ENCODE data around the gene WTAP. TPM values are rescaled to one million over a fixed set of nuclear protein-coding genes. Genes with fewer than 3 reads are reported as not detected.

WTAP gene
- total and polyA plus RNA-seq, 2 of the 8 experiments (the other 6 are each of a cell fraction or from before 2014, with no cell fraction given), result 32.6 to 120 TPM

DNA sequence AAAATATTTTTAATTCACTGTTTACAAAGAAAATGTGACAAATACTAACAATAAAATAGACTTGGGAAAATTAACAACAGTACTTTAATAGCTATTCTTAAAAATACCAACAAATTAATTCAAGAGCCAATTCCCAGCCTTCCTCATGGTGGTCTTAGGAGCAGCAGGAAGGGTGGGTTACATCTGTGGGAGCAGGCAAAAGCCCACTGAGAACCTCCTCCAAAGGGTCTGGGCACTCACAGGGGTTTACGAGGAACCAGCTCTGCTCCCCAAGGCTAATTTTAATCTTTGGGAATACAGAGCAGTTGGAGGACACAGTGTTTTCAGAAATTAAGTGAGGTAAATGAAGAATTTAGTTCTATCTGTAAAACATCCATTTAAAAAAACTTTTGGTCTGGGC lies 44.5 kb upstream of the WTAP start:
- H3K4ac ChIP-seq (replicated peaks; ENCODE audit: insufficient read length, low read depth, low read length), result no peak overlapping the region
- no peak overlapping the region for H2BK120ac ChIP-seq (replicated peaks; ENCODE audit: low read depth, low read length)
- DNase-seq (ENCODE audit: low read depth in 1 of 2, low spot score in 2 of 2) (no peak), FAIRE-seq (no peak)
- peaks cover 0 to 52% (median 14%) of the 10 kb centered on the region in 4 experiments; a peak in 5 of 8 replicates for H3K36me3 ChIP-seq (ENCODE audit: control insufficient read depth in 2 of 4, insufficient read depth in 4 of 4, low read length in 3 of 4)
- H3K27ac ChIP-seq (ENCODE audit: low read depth, low read length), result no peak overlapping the region
- ChIA-PET CTCF (ENCODE audit: partially characterized antibody) (interaction anchor here (1.6 to 1.7 kb wide), 2 partner anchors 28 to 508 kb away, joined by 4 to 7 read pairs; no protein-coding TSS in a partner anchor), POLR2A (ENCODE audit: partially characterized antibody) (interaction anchor here (0.7 to 3.6 kb wide), 2 partner anchors 10 to 107 kb away, joined by 4 to 22 read pairs; partner anchors contain the start of genes MRPL18 and SOD2)
- no peak overlapping the region for H2AK5ac ChIP-seq (ENCODE audit: low read depth, low read length)
- H3K4me3 ChIP-seq (ENCODE audit: extremely low read depth in 1 of 4, insufficient read depth in 2 of 4, low read depth in 3 of 4, low read length in 4 of 4), result no peak overlapping the region
- H2AFZ ChIP-seq (ENCODE audit: low read length), result no peak overlapping the region
- H2BK12ac ChIP-seq (ENCODE audit: low read depth, low read length), result no peak overlapping the region
- no peak overlapping the region for H2BK5ac ChIP-seq (ENCODE audit: low read depth, low read length)
- WGBS, 2 experiments (ENCODE audit: extremely low coverage in 1 of 2, insufficient coverage in 1 of 2, insufficient read length in 1 of 2, insufficient replicate concordance in 2 of 2, low coverage in 1 of 2, low lambda C conversion rate in 2 of 2, missing lambda C conversion rate in 1 of 2), result 100% methylated on average over 1 of the region's 1 CpG; no CpG with 5 or more reads in 1 of the 2 experiments
- H3K18ac ChIP-seq (ENCODE audit: extremely low read depth, low read length), result no peak overlapping the region
- H4K8ac ChIP-seq (ENCODE audit: extremely low read depth, insufficient read depth, low read length), result no peak overlapping the region
- H3K79me1 ChIP-seq (ENCODE audit: low read depth, low read length), result no peaks in the 10 kb centered on the region
- no peak overlapping the region for H2BK15ac ChIP-seq (ENCODE audit: low read length)
- no peak overlapping the region for H4K5ac ChIP-seq (ENCODE audit: insufficient read length, low read depth, low read length)
- no peak overlapping the region for H3K23ac ChIP-seq (ENCODE audit: insufficient read length)
- no peaks in the 10 kb centered on the region for H3K4me1 ChIP-seq (replicated peaks in 1 of 4; ENCODE audit: control insufficient read depth in 3 of 4, insufficient read depth in 4 of 4, low read length in 3 of 4)
- H3K79me2 ChIP-seq (ENCODE audit: control insufficient read depth in 1 of 2, insufficient read depth in 2 of 2, low read length in 2 of 2), result no peaks in the 10 kb centered on the region
- TF ChIP-seq TBP (IDR thresholded peaks at IDR 0.05; ENCODE audit: low read depth, low read length), result no peak
- TF ChIP-seq MAFK (IDR thresholded peaks at IDR 0.05; ENCODE audit: low read depth, low read length), result no peak
- TF ChIP-seq HDAC2 (IDR thresholded peaks at IDR 0.05; ENCODE audit: borderline replicate concordance in 1 of 2, low read depth in 2 of 2, low read length in 2 of 2), result no peak
- no peak for TF ChIP-seq CHD2 (IDR thresholded peaks at IDR 0.05; ENCODE audit: low read length)
- no peak for TF ChIP-seq CTBP2 (IDR thresholded peaks at IDR 0.05; ENCODE audit: borderline replicate concordance, insufficient read depth, insufficient read length, low read length)
- TF ChIP-seq, protein P1, sequence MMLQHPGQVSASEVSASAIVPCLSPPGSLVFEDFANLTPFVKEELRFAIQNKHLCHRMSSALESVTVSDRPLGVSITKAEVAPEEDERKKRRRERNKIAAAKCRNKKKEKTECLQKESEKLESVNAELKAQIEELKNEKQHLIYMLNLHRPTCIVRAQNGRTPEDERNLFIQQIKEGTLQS (IDR thresholded peaks at IDR 0.05; ENCODE audit: insufficient read depth, low read depth, low read length), result no peak
- TF ChIP-seq RBBP5 (IDR thresholded peaks at IDR 0.05; ENCODE audit: borderline replicate concordance, low read depth, low read length), result no peak
- TF ChIP-seq POU5F1 (IDR thresholded peaks at IDR 0.05; ENCODE audit: low read depth, low read length), result no peak
- no peak for TF ChIP-seq TAF1 (IDR thresholded peaks at IDR 0.05; ENCODE audit: low read depth, low read length)
- TF ChIP-seq YY1 (IDR thresholded peaks at IDR 0.05; ENCODE audit: low read depth, low read length), result no peak
- no peak for TF ChIP-seq POLR2AphosphoS5 (IDR thresholded peaks at IDR 0.05; ENCODE audit: low read depth, low read length)
- no peak overlapping the region for H3K4me2 ChIP-seq (ENCODE audit: insufficient read depth in 1 of 2, low read depth in 2 of 2, low read length in 2 of 2)
- H3K9me3 ChIP-seq (ENCODE audit: insufficient read depth in 2 of 2, low read depth in 1 of 2, low read length in 1 of 2), result no peaks in the 10 kb centered on the region
- H3K14ac ChIP-seq (ENCODE audit: insufficient read length), result no peak overlapping the region
- no peaks in the 10 kb centered on the region for H3K27me3 ChIP-seq (replicated peaks in 1 of 4; ENCODE audit: control insufficient read depth in 3 of 4, extremely low read depth in 1 of 4, insufficient read depth in 3 of 4, low read length in 3 of 4)
- no peak overlapping the region for H2BK20ac ChIP-seq (ENCODE audit: low read length)
- no peaks in the 10 kb centered on the region for H4K20me1 ChIP-seq (replicated peaks in 1 of 2; ENCODE audit: control insufficient read depth in 1 of 2, insufficient read depth in 2 of 2, low read length in 2 of 2)
- no peaks in the 10 kb centered on the region for H3K23me2 ChIP-seq (ENCODE audit: low read depth, low read length)
- H3K9ac ChIP-seq (replicated peaks in 1 of 4; ENCODE audit: extremely low read depth in 1 of 4, low read depth in 3 of 4, low read length in 3 of 4), result no peak overlapping the region
- no peak overlapping the region for H3K56ac ChIP-seq (replicated peaks; ENCODE audit: insufficient read length, low read depth, low read length)
- H4K91ac ChIP-seq (replicated peaks; ENCODE audit: insufficient read length, low read length), result no peak overlapping the region
